K562 (cell line): ENCODE data around the gene CASP6. TPM values are rescaled to one million over a fixed set of nuclear protein-coding genes. Genes with fewer than 3 reads are reported as not detected.

Experiments
- ATAC-seq: fragments of 200-7000 bp; cut with Tn5 transposase; 3 replicates; pipeline ENCODE4 v1.9.1; 2020; ENCODE audit warnings: moderate library complexity
- BruUV-seq: library from RNA; stranded (reverse); fragments of 400-500 nt; replicated peaks from 2 replicates; lab custom pipeline; 2021; lab: Mats Ljungman, UMichigan
- CTCF ChIA-PET: fragments of 300-600 bp; formaldehyde crosslinking; extraction: SDS; loops from one replicate; lab custom pipeline; 2021; ENCODE audit warnings: low intra/inter-chr PET ratio; lab: Yijun Ruan, JAX
- POLR2A ChIA-PET: fragments of 300-600, 350-650 bp; sonication (Branson Sonifier 250); formaldehyde crosslinking; extraction: SDS; loops from one replicate; lab custom pipeline; 2021; ENCODE audit warnings: antibody characterized with exemption, inconsistent platforms; lab: Yijun Ruan, JAX
- DNase-seq, 4 experiments: peaks; one replicate each; pipeline versions ENCODE4 v3.0.0 to v3.0.0-alpha.2; 2011 to 2018; ENCODE audit warnings: low spot score in 3 of 4, mixed read lengths in 3 of 4; ENCODE audit errors: extremely low read depth in 1 of 4
- FAIRE-seq: peaks from 2 replicates; lab custom pipeline; 2011; peaks lifted over from hg19 to GRCh38; lab: Jason Lieb, UNC
- H2AFZ ChIP-seq: 2 replicates; pipeline ENCODE4 v1.6.0; 2011; ENCODE audit warnings: low read depth, low read length, control low read depth, inconsistent platforms
- H3K27ac ChIP-seq: fragments of 200-600 bp; 3 replicates; pipeline ENCODE4 v1.8.0; 2011; ENCODE audit warnings: low read depth, mild to moderate bottlenecking, control low read depth, inconsistent platforms, low read length, moderate library complexity, mixed read lengths; ENCODE audit errors: extremely low read depth
- H3K27me3 ChIP-seq, 2 experiments: fragments of 300-600 bp in 1 of 2; 2 replicates in 1 of 2; 3 replicates in 1 of 2; pipeline versions ENCODE4 v1.6.0 to v1.8.0; 2011; ENCODE audit warnings: inconsistent platforms in 2 of 2, low read length in 2 of 2, mild to moderate bottlenecking in 1 of 2, mixed read lengths in 1 of 2, moderate library complexity in 1 of 2; ENCODE audit not compliant: control insufficient read depth in 2 of 2, insufficient read depth in 2 of 2
- H3K36me3 ChIP-seq: fragments of 300-600 bp; 3 replicates; pipeline ENCODE4 v1.8.0; 2011; ENCODE audit warnings: mild to moderate bottlenecking, low read length, inconsistent platforms; ENCODE audit not compliant: control insufficient read depth, insufficient read depth
- H3K4me1 ChIP-seq, 2 experiments: fragments of 200-600 bp in 1 of 2; replicated peaks in 1 of 2; 2 replicates in 1 of 2; 3 replicates in 1 of 2; pipeline versions ENCODE4 v1.5.1 to v1.8.0; 2011; ENCODE audit warnings: inconsistent platforms in 2 of 2, low read length in 2 of 2, mild to moderate bottlenecking in 1 of 2, mixed read lengths in 1 of 2, moderate library complexity in 1 of 2; ENCODE audit not compliant: control insufficient read depth in 2 of 2, insufficient read depth in 2 of 2
- H3K4me2 ChIP-seq: 2 replicates; pipeline ENCODE4 v1.6.1; 2011; ENCODE audit warnings: low read length, control low read depth, inconsistent platforms, mixed read lengths; ENCODE audit not compliant: insufficient read depth
- H3K4me3 ChIP-seq: fragments of 200-600 bp; sonication (generic), shearing (Covaris generic); 2 replicates; pipeline ENCODE4 v1.5.1; 2016; ENCODE audit warnings: control low read depth, inconsistent platforms
- H3K79me2 ChIP-seq: fragments of 200-600 bp; 3 replicates; pipeline ENCODE4 v1.8.0; 2011; ENCODE audit warnings: low read length, inconsistent platforms; ENCODE audit not compliant: control insufficient read depth, insufficient read depth
- H3K9ac ChIP-seq, 2 experiments: 2 replicates each; pipeline versions ENCODE4 v1.6.0 to v1.6.1; 2011; ENCODE audit warnings: low read depth in 2 of 2, low read length in 2 of 2, control low read depth in 1 of 2, inconsistent platforms in 1 of 2, mild to moderate bottlenecking in 1 of 2, mixed read lengths in 1 of 2; ENCODE audit not compliant: insufficient read depth in 1 of 2
- H3K9me1 ChIP-seq: one replicate; pipeline ENCODE4 v1.6.0; 2011; ENCODE audit warnings: inconsistent platforms, mild to moderate bottlenecking, low read length, moderate library complexity; ENCODE audit not compliant: control insufficient read depth, insufficient read depth
- H3K9me3 ChIP-seq: replicated peaks from 2 replicates; pipeline ENCODE4 v1.5.1; 2011; ENCODE audit warnings: low read depth, low read length, inconsistent platforms; ENCODE audit not compliant: control insufficient read depth, insufficient read depth
- H4K20me1 ChIP-seq: replicated peaks from 2 replicates; pipeline ENCODE4 v1.6.1; 2011; ENCODE audit warnings: low read length, inconsistent platforms, mixed read lengths; ENCODE audit not compliant: control insufficient read depth, insufficient read depth
- CC2D1A ChIP-seq: fragments of 450-650 bp; IDR thresholded peaks from 2 replicates; pipeline ENCODE4 v1.6.1; 2017; ENCODE audit warnings: mild to moderate bottlenecking
- CEBPZ ChIP-seq: fragments of 150-350 bp; IDR thresholded peaks from 2 replicates; pipeline ENCODE4 v1.6.1; 2014; ENCODE audit warnings: low read depth, mild to moderate bottlenecking, low read length, borderline replicate concordance
- FOS ChIP-seq: IDR thresholded peaks from 3 replicates; pipeline ENCODE4 v1.6.1; 2011; ENCODE audit not compliant: insufficient read length; ENCODE audit errors: extremely low read depth
- FUS ChIP-seq: fragments of 200-400 bp; formaldehyde crosslinking; optimal IDR thresholded peaks from 2 replicates; pipeline ENCODE3; 2017; ENCODE audit warnings: low read depth, low read length
- GABPA ChIP-seq: fragments of 200-800 bp; sonication (Bioruptor generic); conservative IDR thresholded peaks from 2 replicates; pipeline ENCODE4 v1.6.1; 2016; ENCODE audit warnings: low read depth, missing genetic modification characterization, missing compliant biosample characterization
- HDAC6 ChIP-seq: IDR thresholded peaks from 2 replicates; pipeline ENCODE4 v1.6.1; 2012; ENCODE audit warnings: low read depth, mild to moderate bottlenecking, control low read depth, inconsistent platforms, low read length, moderate library complexity
- HNRNPL ChIP-seq: fragments of 200-400 bp; formaldehyde crosslinking; IDR thresholded peaks from 2 replicates; pipeline ENCODE4 v1.6.1; 2017; ENCODE audit warnings: low read depth, mild to moderate bottlenecking, low read length
- POLR2B ChIP-seq: fragments of 450-650 bp; IDR thresholded peaks from 2 replicates; pipeline ENCODE4 v1.6.1; 2018; ENCODE audit warnings: low read depth; ENCODE audit not compliant: partially characterized antibody
- RBM14 ChIP-seq: fragments of 200-400 bp; formaldehyde crosslinking; IDR thresholded peaks from 2 replicates; pipeline ENCODE4 v1.6.1; 2018; ENCODE audit warnings: low read depth, mild to moderate bottlenecking, low read length, moderate library complexity, borderline replicate concordance; ENCODE audit not compliant: insufficient read depth
- RCOR1 ChIP-seq, 2 experiments: IDR thresholded peaks; 2 replicates each; pipeline ENCODE4 v1.6.1; 2012; ENCODE audit warnings: low read depth in 2 of 2, low read length in 2 of 2, borderline replicate concordance in 1 of 2, improper control_type of control experiment in 1 of 2
- TARDBP ChIP-seq: fragments of 450-650 bp; IDR thresholded peaks from 2 replicates; pipeline ENCODE4 v1.6.1; 2016
- ZBTB11 ChIP-seq, 3 experiments: fragments of 200-800 bp in 1 of 3; fragments of 250-450 bp in 1 of 3; fragments of 450-650 bp in 1 of 3; sonication (Bioruptor Pico) in 1 of 3; sonication (Bioruptor generic) in 1 of 3; formaldehyde crosslinking in 1 of 3; IDR thresholded peaks; 2 replicates each; pipeline versions ENCODE4 v1.6.1 to v1.8.0; 2016 to 2022; ENCODE audit warnings: mild to moderate bottlenecking in 2 of 3, missing genetic modification characterization in 2 of 3, missing compliant biosample characterization in 1 of 3, moderate library complexity in 1 of 3
- ZBTB26 ChIP-seq: fragments of 450-650 bp; formaldehyde crosslinking; IDR thresholded peaks from 2 replicates; pipeline ENCODE4 v1.4.0; 2022; ENCODE audit warnings: missing genetic modification characterization
- ZNF232 ChIP-seq: sonication (generic); formaldehyde crosslinking; IDR thresholded peaks from 2 replicates; pipeline ENCODE4 v1.8.0; 2022; ENCODE audit warnings: mild to moderate bottlenecking, missing genetic modification reagents
- ZNF311 ChIP-seq: fragments of 250-450 bp; sonication (Bioruptor Pico); IDR thresholded peaks from 2 replicates; pipeline ENCODE4 v1.4.0; 2020; ENCODE audit warnings: mild to moderate bottlenecking, moderate library complexity
- WGBS: fragments of 100-300 bp; shearing (Covaris generic); methylation state at CpG from one replicate; pipeline ENCODE4 v1.1.6; 2016; ENCODE audit warnings: low coverage, mixed read lengths; ENCODE audit not compliant: insufficient coverage; ENCODE audit errors: missing lambda C conversion rate; 5-methylcytosine and 5-hydroxymethylcytosine counted together
- in situ Hi-C: fragments of 300-500 bp; cut with MboI; formaldehyde crosslinking; loops from 4 replicates; pipeline ENCODE4 v1.15.0; 2018; ENCODE audit warnings: inconsistent platforms, mixed read lengths
- intact Hi-C: fragments of 100-400 bp; cut with micrococcal nuclease; formaldehyde crosslinking; loops from 2 replicates; pipeline ENCODE4 v1.14.2; 2022
- polyA plus RNA-seq, 8 experiments: library from polyadenylated mRNA; depleted of rRNA in 4 of 8; stranded (reverse) in 5 of 8; unstranded in 3 of 8; fragments of >200 nt; fragmentation: Nextera tagmentation in 2 of 8; fragmentation: Illumina TruSeq in 1 of 8; extraction: Ambion mirVana in 2 of 8; extraction: Trizol in 1 of 8; gene quantifications; 2 replicates each; pipeline versions ENCODE4 v1.2.1 to v1.2.3, GENCODE V29; 2011 to 2014; ENCODE audit warnings: inconsistent platforms in 1 of 8, missing spikeins in 1 of 8
- total RNA-seq, 7 experiments: library from RNA; depleted of rRNA in 6 of 7; stranded (reverse); fragments of >200 nt in 6 of 7; fragmentation: Illumina TruSeq in 2 of 7; extraction: Trizol in 2 of 7; gene quantifications; 2 replicates each; pipeline versions ENCODE4 v1.2.1 to v1.2.3, GENCODE V29; 2011 to 2021; ENCODE audit warnings: low replicate concordance in 1 of 7

CASP6 gene
- total and polyA plus RNA-seq, 9 of the 15 experiments (the other 6 are each of a cell fraction or from before 2014, with no cell fraction given), result 20.8 to 72.7 (median 39.1) TPM

GRCh38 chr4:109662116-109662515 lies 41.1 kb downstream of the CASP6 start:
- Histone ChIP-seq H3K9me1 (no peaks in the 10 kb centered on the region), H2AFZ (no peak overlapping the region), H3K9me3 (no peaks in the 10 kb centered on the region), H3K4me2 (no peak overlapping the region), H4K20me1 (no peaks in the 10 kb centered on the region), H3K27ac (no peak overlapping the region), H3K27me3 (peaks cover 0 to 4% of the 10 kb centered on the region in 2 experiments; a peak in 1 of 5 replicates), H3K36me3 (no peaks in the 10 kb centered on the region), H3K4me3 (no peak overlapping the region), H3K79me2 (no peaks in the 10 kb centered on the region), H3K4me1 (no peaks in the 10 kb centered on the region), H3K9ac (no peak overlapping the region)
- ATAC-seq (no peak), FAIRE-seq (no peak), DNase-seq (no peak)
- intact Hi-C loops (no loop called here), in situ Hi-C loops (no loop called here)
- CTCF ChIA-PET, result no interaction called here
- WGBS, result 22% methylated on average over 2 of the region's 2 CpGs
- no TSS peak for BruUV-seq
- POLR2A ChIA-PET, result interaction anchor here (0.7 kb wide), 3 partner anchors 170 to 672 kb away, joined by 3 read pairs; no protein-coding TSS in a partner anchor
- TF ChIP-seq FUS (no peak), HNRNPL (no peak), ZNF311 (CRISPR knock-in tag) (no peak), TARDBP (no peak), CC2D1A (no peak), FOS (no peak), CEBPZ (no peak), GABPA (no peak), ZBTB26 (CRISPR knock-in tag) (no peak), HDAC6 (no peak), ZBTB11 (CRISPR knock-in tag; IDR thresholded peaks at IDR 0.05) (no peak), RBM14 (no peak), ZNF232 (CRISPR knock-in tag) (no peak), RCOR1 (IDR thresholded peaks at IDR 0.05; ENCODE audit: borderline replicate concordance in 1 of 2, low read depth in 2 of 2, low read length in 2 of 2) (no peak), POLR2B (no peak)
